H9 (cell line): ENCODE measurements around the gene DBI. TPM values are rescaled to one million over a fixed set of nuclear protein-coding genes. Genes with fewer than 3 reads are reported as not detected.

Source experiments
- DNase-seq: peaks from one replicate; pipeline ENCODE4 v3.0.0-alpha.2; 2017
- H2AFZ ChIP-seq: one replicate; pipeline ENCODE4 v1.6.1; 2013; ENCODE audit warnings: mild to moderate bottlenecking, low read length, control low read depth, moderate library complexity
- H2AK5ac ChIP-seq: 2 replicates; pipeline ENCODE4 v1.6.1; 2013; ENCODE audit warnings: low read length, control low read depth, mixed read lengths; ENCODE audit not compliant: insufficient read length
- H2BK120ac ChIP-seq: one replicate; pipeline ENCODE4 v1.6.1; 2013; ENCODE audit warnings: low read depth, mild to moderate bottlenecking, low read length, control low read depth, inconsistent platforms; ENCODE audit not compliant: poor library complexity, severe bottlenecking
- H2BK12ac ChIP-seq: 2 replicates; pipeline ENCODE4 v1.6.1; 2013; ENCODE audit warnings: low read length, control low read depth, mixed read lengths, low read depth; ENCODE audit not compliant: insufficient read length
- H2BK15ac ChIP-seq: 2 replicates; pipeline ENCODE4 v1.6.1; 2013; ENCODE audit warnings: low read depth, low read length, control low read depth
- H2BK20ac ChIP-seq: one replicate; pipeline ENCODE4 v1.6.1; 2013; ENCODE audit warnings: low read depth, mild to moderate bottlenecking, low read length, control low read depth, inconsistent platforms; ENCODE audit not compliant: poor library complexity, severe bottlenecking
- H2BK5ac ChIP-seq: 2 replicates; pipeline ENCODE4 v1.6.1; 2013; ENCODE audit warnings: low read length, control low read depth, mixed read lengths; ENCODE audit not compliant: insufficient read length
- H3K14ac ChIP-seq: 2 replicates; pipeline ENCODE4 v1.6.1; 2013; ENCODE audit warnings: low read length, control low read depth; ENCODE audit not compliant: insufficient read depth
- H3K18ac ChIP-seq: 2 replicates; pipeline ENCODE4 v1.6.1; 2013; ENCODE audit warnings: low read depth, mild to moderate bottlenecking, mixed read lengths, low read length, control low read depth; ENCODE audit not compliant: insufficient read length
- H3K23ac ChIP-seq: 2 replicates; pipeline ENCODE4 v1.6.1; 2013; ENCODE audit warnings: low read length, control low read depth, mixed read lengths, low read depth; ENCODE audit not compliant: insufficient read length
- H3K23me2 ChIP-seq: 2 replicates; pipeline ENCODE4 v1.6.1; 2013; ENCODE audit warnings: low read depth, mild to moderate bottlenecking, mixed read lengths, low read length, control low read depth; ENCODE audit not compliant: insufficient read length, poor library complexity, severe bottlenecking
- H3K27ac ChIP-seq: 2 replicates; pipeline ENCODE4 v1.5.1; 2013; ENCODE audit warnings: low read length, control low read depth, mixed read lengths, low read depth; ENCODE audit not compliant: insufficient read length
- H3K27me3 ChIP-seq: 2 replicates; pipeline ENCODE4 v1.6.1; 2013; ENCODE audit warnings: low read length, control low read depth, inconsistent platforms; ENCODE audit not compliant: insufficient read depth
- H3K4ac ChIP-seq: 2 replicates; pipeline ENCODE4 v1.6.1; 2013; ENCODE audit warnings: low read depth, mild to moderate bottlenecking, control low read depth, inconsistent platforms, low read length, moderate library complexity
- H3K4me1 ChIP-seq: 2 replicates; pipeline ENCODE4 v1.6.1; 2013; ENCODE audit warnings: low read length, control low read depth, inconsistent platforms; ENCODE audit not compliant: insufficient read depth
- H3K4me2 ChIP-seq: 2 replicates; pipeline ENCODE4 v1.6.1; 2013; ENCODE audit warnings: low read length, control low read depth, mixed read lengths; ENCODE audit not compliant: insufficient read length, insufficient read depth
- H3K56ac ChIP-seq: 2 replicates; pipeline ENCODE4 v1.6.1; 2013; ENCODE audit warnings: low read depth, mild to moderate bottlenecking, mixed read lengths, low read length, control low read depth; ENCODE audit not compliant: insufficient read length
- H3K79me1 ChIP-seq: 2 replicates; pipeline ENCODE4 v1.6.1; 2013; ENCODE audit warnings: low read depth, mild to moderate bottlenecking, moderate library complexity, low read length, control low read depth, inconsistent platforms; ENCODE audit not compliant: insufficient read depth, poor library complexity, severe bottlenecking
- H3K79me2 ChIP-seq: 2 replicates; pipeline ENCODE4 v1.6.1; 2013; ENCODE audit warnings: low read length, control low read depth, inconsistent platforms; ENCODE audit not compliant: insufficient read depth
- H3K9ac ChIP-seq: 2 replicates; pipeline ENCODE4 v1.6.1; 2013; ENCODE audit warnings: low read length, control low read depth, mixed read lengths; ENCODE audit not compliant: insufficient read length; ENCODE audit errors: extremely low read depth
- H3K9me3 ChIP-seq: one replicate; pipeline ENCODE4 v1.6.1; 2013; ENCODE audit warnings: low read depth, low read length, inconsistent platforms; ENCODE audit not compliant: control insufficient read depth
- H3T11ph ChIP-seq: one replicate; pipeline ENCODE4 v1.6.1; 2013; ENCODE audit warnings: mild to moderate bottlenecking, low read length, control low read depth, inconsistent platforms
- H4K20me1 ChIP-seq: one replicate; pipeline ENCODE4 v1.6.1; 2013; ENCODE audit not compliant: control insufficient read depth, insufficient read length, insufficient read depth
- H4K5ac ChIP-seq: 2 replicates; pipeline ENCODE4 v1.6.1; 2013; ENCODE audit warnings: low read depth, mild to moderate bottlenecking, mixed read lengths, low read length, control low read depth; ENCODE audit not compliant: insufficient read length
- H4K8ac ChIP-seq: replicated peaks from 2 replicates; pipeline ENCODE4 v1.6.1; 2013; ENCODE audit warnings: low read length, control low read depth, mixed read lengths, low read depth; ENCODE audit not compliant: insufficient read length
- H4K91ac ChIP-seq: 2 replicates; pipeline ENCODE4 v1.6.1; 2013; ENCODE audit warnings: low read depth, mild to moderate bottlenecking, moderate library complexity, mixed read lengths, low read length, control low read depth; ENCODE audit not compliant: insufficient read length
- H3K27ac Mint-ChIP-seq, 3 experiments: 2 replicates in 2 of 3; 3 replicates in 1 of 3; pipeline ENCODE4 v1.8.0; 2020 to 2021; ENCODE audit warnings: mixed read lengths in 3 of 3, mild to moderate bottlenecking in 1 of 3, moderate library complexity in 1 of 3
- H3K27me3 Mint-ChIP-seq: 2 replicates; pipeline ENCODE4 v1.8.0; 2021; ENCODE audit warnings: low read depth, mild to moderate bottlenecking, moderate library complexity, mixed read lengths
- H3K36me3 Mint-ChIP-seq, 3 experiments: 2 replicates in 2 of 3; 3 replicates in 1 of 3; pipeline ENCODE4 v1.8.0; 2020 to 2021; ENCODE audit warnings: low read depth in 3 of 3, mixed read lengths in 3 of 3; ENCODE audit not compliant: insufficient read depth in 1 of 3
- H3K4me1 Mint-ChIP-seq, 2 experiments: 2 replicates each; pipeline ENCODE4 v1.8.0; 2020; ENCODE audit warnings: mixed read lengths in 2 of 2
- H3K4me3 Mint-ChIP-seq, 2 experiments: 2 replicates in 1 of 2; 3 replicates in 1 of 2; pipeline ENCODE4 v1.8.0; 2020 to 2021; ENCODE audit warnings: mild to moderate bottlenecking in 2 of 2, mixed read lengths in 2 of 2, moderate library complexity in 1 of 2
- H3K9me3 Mint-ChIP-seq, 2 experiments: 2 replicates in 1 of 2; 3 replicates in 1 of 2; pipeline ENCODE4 v1.8.0; 2020; ENCODE audit warnings: mild to moderate bottlenecking in 2 of 2, mixed read lengths in 2 of 2, moderate library complexity in 1 of 2
- CTCF ChIP-seq: fragments of 200-600 bp; sonication (generic); conservative IDR thresholded peaks from 3 replicates; pipeline ENCODE4 v1.8.0; 2021; ENCODE audit warnings: antibody characterized with exemption, mild to moderate bottlenecking
- WGBS: extraction: QIAGEN DNeasy Blood & Tissue Kit; methylation state at CpG from one replicate; pipeline ENCODE4 v1.1.7; 2013; ENCODE audit warnings: missing lambda C conversion rate, low lambda C conversion rate, mixed read lengths; ENCODE audit not compliant: insufficient read length; ENCODE audit errors: extremely low coverage; 5-methylcytosine and 5-hydroxymethylcytosine counted together
- total RNA-seq: library from RNA; stranded (reverse); gene quantifications from 2 replicates; pipeline ENCODE4 v1.2.1, GENCODE V29; 2021

DBI gene
- total RNA-seq, 1 experiment from 2014 or later: 127 TPM

DNA sequence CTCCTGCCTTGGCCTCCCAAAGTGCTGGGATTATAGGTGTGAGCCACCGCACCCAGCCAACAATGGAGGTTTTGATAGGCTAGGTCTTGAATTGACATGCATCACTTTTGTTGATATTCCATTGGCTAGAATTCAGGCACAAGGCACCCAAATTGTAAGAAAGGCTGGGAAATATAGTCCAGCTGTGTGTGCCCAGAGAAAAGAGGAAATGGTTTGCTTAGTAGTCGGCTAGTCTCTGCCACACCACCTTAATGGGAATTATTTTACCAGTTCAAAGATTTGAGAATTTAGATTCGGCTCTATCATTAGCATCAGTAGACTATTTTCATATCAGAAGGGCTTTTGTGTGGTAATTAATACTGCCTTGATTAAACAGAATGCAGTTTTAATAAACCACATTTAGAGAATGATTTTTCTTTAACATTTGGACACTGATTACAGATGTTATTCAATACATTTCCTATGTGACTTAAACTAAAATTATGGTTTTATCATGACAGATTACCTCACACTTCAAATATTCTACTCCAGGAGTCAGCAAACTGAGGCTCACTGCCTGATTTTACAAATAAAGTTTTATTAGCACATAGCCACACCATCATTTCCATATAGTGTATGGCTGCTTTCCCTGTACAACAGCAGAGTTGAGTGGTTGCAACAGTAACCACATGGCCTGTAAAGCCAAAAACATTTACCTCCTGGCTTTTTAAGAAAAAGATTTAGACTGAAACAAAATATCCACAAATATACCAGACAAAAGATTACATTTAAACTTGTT, 27.4 kb downstream of the DBI start:
- no peak overlapping the region for H2AK5ac ChIP-seq
- no CpG with 5 or more reads among the region's 3 CpGs for WGBS

More for the DNA sequence above, 27.4 kb downstream of the DBI start:
- Histone ChIP-seq H3K79me2 (no peaks in the 10 kb centered on the region), H2AFZ (no peak overlapping the region), H3K27me3 (no peaks in the 10 kb centered on the region), H3K14ac (no peak overlapping the region), H4K8ac (no peak overlapping the region), H3T11ph (no peak overlapping the region), H3K4ac (no peak overlapping the region), H4K20me1 (no peaks in the 10 kb centered on the region), H2BK15ac (no peak overlapping the region), H3K18ac (no peak overlapping the region), H3K23me2 (no peaks in the 10 kb centered on the region), H3K79me1 (no peaks in the 10 kb centered on the region), H2BK20ac (no peak overlapping the region), H4K5ac (no peak overlapping the region), H4K91ac (no peak overlapping the region), H2BK5ac (no peak overlapping the region), H3K9me3 (no peaks in the 10 kb centered on the region), H2BK120ac (no peak overlapping the region), H3K23ac (no peak overlapping the region), H3K27ac (no peak overlapping the region), H3K56ac (no peak overlapping the region), H2BK12ac (no peak overlapping the region), H3K4me1 (no peaks in the 10 kb centered on the region), H3K9ac (no peak overlapping the region), H3K4me2 (no peak overlapping the region)
- no peak overlapping the region for H3K4me3 Mint-ChIP-seq
- peaks cover 18 to 21% of the 10 kb centered on the region in 2 experiments for H3K4me1 Mint-ChIP-seq
- H3K27ac Mint-ChIP-seq: no peak overlapping the region
- TF ChIP-seq CTCF: no peak
- no peaks in the 10 kb centered on the region; a peak in 1 of 7 replicates for H3K36me3 Mint-ChIP-seq
- H3K27me3 Mint-ChIP-seq: no peaks in the 10 kb centered on the region
- H3K9me3 Mint-ChIP-seq: no peaks in the 10 kb centered on the region
- DNase-seq: no peak
